Neutrophil (primary cell): ENCODE results near the gene HNRNPAB.

Source experiments
- H3K27ac ChIP-seq: fragments of 200-600 bp; sonication (generic); 2 replicates; pipeline ENCODE4 v1.5.1; 2016; ENCODE audit warnings: mild to moderate bottlenecking, moderate library complexity
- H3K27me3 ChIP-seq: fragments of 200-600 bp; sonication (generic); 2 replicates; pipeline ENCODE4 v1.6.0; 2016; ENCODE audit warnings: mild to moderate bottlenecking
- H3K36me3 ChIP-seq: fragments of 200-600 bp; sonication (generic); 2 replicates; pipeline ENCODE4 v1.5.1; 2017
- H3K4me1 ChIP-seq, 2 experiments: fragments of 200-600 bp in 1 of 2; sonication (generic) in 1 of 2; 1 replicate in 1 of 2; 2 replicates in 1 of 2; pipeline versions ENCODE4 v1.5.1 to v1.6.1; 2013 to 2016; ENCODE audit warnings: low read depth in 1 of 2, low read length in 1 of 2, mild to moderate bottlenecking in 1 of 2, moderate library complexity in 1 of 2; ENCODE audit not compliant: control insufficient read depth in 1 of 2, insufficient read depth in 1 of 2
- H3K4me3 ChIP-seq, 2 experiments: fragments of 200-600 bp in 1 of 2; sonication (generic) in 1 of 2; 1 replicate in 1 of 2; 2 replicates in 1 of 2; pipeline ENCODE4 v1.5.1; 2013 to 2016; ENCODE audit warnings: low read depth in 1 of 2, low read length in 1 of 2, mild to moderate bottlenecking in 1 of 2, moderate library complexity in 1 of 2
- H3K9me3 ChIP-seq: fragments of 200-600 bp; sonication (generic); 2 replicates; pipeline ENCODE4 v1.5.1; 2016
- CTCF ChIP-seq: fragments of 200-600 bp; sonication (generic); IDR thresholded peaks from 2 replicates; pipeline ENCODE4 v1.5.1; 2016; ENCODE audit warnings: antibody characterized with exemption

Gene HNRNPAB

GRCh38 chr5:178240341-178240741 is 36.0 kb downstream of the HNRNPAB start:
- H3K36me3 ChIP-seq = no peaks in the 10 kb centered on the region
- peak overlapping the region; percentile 50 to 51 for H3K4me3 ChIP-seq
- H3K27ac ChIP-seq = peak overlapping the region; percentile 92
- H3K4me1 ChIP-seq = peaks cover 78 to 84% of the 10 kb centered on the region in 2 experiments
- H3K9me3 ChIP-seq = no peaks in the 10 kb centered on the region
- no peaks in the 10 kb centered on the region for H3K27me3 ChIP-seq
- no peak for TF ChIP-seq CTCF

- Histone ChIP-seq H3K9me3 (no peaks in the 10 kb centered on the region), H3K4me3 (peak overlapping the region; percentile 50 to 51), H3K4me1 (peaks cover 78 to 82% of the 10 kb centered on the region in 2 experiments), H3K27me3 (no peaks in the 10 kb centered on the region), H3K27ac (peak overlapping the region; percentile 92), H3K36me3 (no peaks in the 10 kb centered on the region)
- TF ChIP-seq CTCF = no peak
Observed at GRCh38 chr5:178240766-178241165, 36.4 kb downstream of the HNRNPAB start.

- H3K27me3 ChIP-seq = no peaks in the 10 kb centered on the region
- peak overlapping the region; percentile 92 for H3K27ac ChIP-seq
- no peak for TF ChIP-seq CTCF
- H3K9me3 ChIP-seq = no peaks in the 10 kb centered on the region
- peaks cover 76 to 79% of the 10 kb centered on the region in 2 experiments for H3K4me1 ChIP-seq
- H3K4me3 ChIP-seq = peak overlapping the region; percentile 50 to 51
- no peaks in the 10 kb centered on the region for H3K36me3 ChIP-seq
Observed at GRCh38 chr5:178241231-178241663, 36.9 kb downstream of the HNRNPAB start.

GRCh38 chr5:178241688-178242231 is 37.4 kb downstream of the HNRNPAB start:
- H3K27ac ChIP-seq = peak overlapping the region; percentile 92

GRCh38 chr5:178242416-178242815 is 38.1 kb downstream of the HNRNPAB start:
- H3K4me1 ChIP-seq = peaks cover 67 to 69% of the 10 kb centered on the region in 2 experiments
- peak overlapping the region; percentile 92 for H3K27ac ChIP-seq
- H3K36me3 ChIP-seq = no peaks in the 10 kb centered on the region
- no peaks in the 10 kb centered on the region for H3K27me3 ChIP-seq
- no peak overlapping the region for H3K4me3 ChIP-seq
- TF ChIP-seq CTCF = no peak
- H3K9me3 ChIP-seq = no peaks in the 10 kb centered on the region

More at GRCh38 chr5:178241688-178242231, 37.4 kb downstream of the HNRNPAB start:
- peak overlapping the region; percentile 50 to 51 for H3K4me3 ChIP-seq
- H3K9me3 ChIP-seq = no peaks in the 10 kb centered on the region
- peaks cover 71 to 74% of the 10 kb centered on the region in 2 experiments for H3K4me1 ChIP-seq
- H3K36me3 ChIP-seq = no peaks in the 10 kb centered on the region
- H3K27me3 ChIP-seq = no peaks in the 10 kb centered on the region
- no peak for TF ChIP-seq CTCF
